Stimulated activated naive CD8-positive, alpha-beta T cell treated with anti-CD3 and anti-CD28 coated beads, Interleukin-15, amount 100 ng/mL, for 72 hours (primary cell): Measurements from ENCODE around the gene ZBTB46.

Experiments
- ATAC-seq: fragments of 150-1000 bp; cut with Tn5 transposase; 2 replicates; pipeline ENCODE4 v1.10.0; 2021; ENCODE audit warnings: mild to moderate bottlenecking, moderate library complexity
- DNase-seq, 2 donors: peaks; one replicate each; pipeline ENCODE4 v3.0.0; 2021 to 2022
- H3K27ac Mint-ChIP-seq, 2 donors: one replicate each; pipeline ENCODE4 v1.8.0; 2022; ENCODE audit warnings: mild to moderate bottlenecking in 2 of 2, mixed read lengths in 2 of 2, moderate library complexity in 2 of 2
- H3K27me3 Mint-ChIP-seq: one replicate; pipeline ENCODE4 v1.8.0; 2022; ENCODE audit warnings: mixed read lengths
- H3K4me1 Mint-ChIP-seq: one replicate; pipeline ENCODE4 v1.8.0; 2022; ENCODE audit warnings: mild to moderate bottlenecking, mixed read lengths
- H3K4me3 Mint-ChIP-seq, 2 donors: one replicate each; pipeline ENCODE4 v1.8.0; 2022; ENCODE audit warnings: mild to moderate bottlenecking in 2 of 2, mixed read lengths in 2 of 2, moderate library complexity in 1 of 2
- H3K9me3 Mint-ChIP-seq, 2 donors: one replicate each; pipeline ENCODE4 v1.8.0; 2022; ENCODE audit warnings: mixed read lengths in 2 of 2

Gene ZBTB46

DNA sequence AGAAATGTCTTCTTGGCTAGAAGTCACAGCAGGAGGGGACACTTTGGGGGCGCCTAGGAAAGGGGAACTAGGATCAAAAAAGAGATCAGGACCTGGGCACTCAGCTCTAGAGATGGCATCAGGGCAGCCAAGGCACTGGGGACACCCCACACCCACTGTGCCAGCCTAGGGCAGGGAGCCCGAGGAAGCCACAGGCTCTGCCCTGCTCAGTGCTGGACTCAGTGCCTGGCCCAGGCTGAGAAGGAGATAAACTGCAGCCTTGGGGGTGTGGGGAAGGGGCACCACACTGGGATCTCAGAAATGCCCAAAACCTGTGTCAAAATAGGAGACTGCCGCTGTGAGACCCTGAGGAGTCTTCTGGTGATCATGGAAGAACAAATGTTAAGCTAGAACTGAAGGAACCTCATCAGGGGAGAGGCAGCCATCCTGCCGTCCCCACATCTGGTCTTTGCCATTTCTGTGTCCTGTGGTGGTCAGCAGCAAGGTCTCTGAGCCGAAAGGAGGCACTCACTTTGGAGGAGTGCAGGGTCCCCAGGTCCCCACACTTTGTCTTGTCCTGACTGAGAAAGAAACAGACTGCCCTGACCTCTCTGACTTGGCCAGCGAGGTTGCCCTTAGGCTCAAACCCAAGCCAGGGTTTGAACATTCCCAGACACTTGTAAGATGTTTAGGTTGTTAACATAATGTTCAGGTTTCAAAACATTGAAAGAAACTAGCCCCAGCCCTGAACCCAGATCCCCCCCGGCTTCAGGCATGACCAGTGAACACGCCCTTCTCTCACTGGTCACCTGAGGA, 125.6 kb downstream of the ZBTB46 start:
- Mint-ChIP-seq H3K27me3 (no peaks in the 10 kb centered on the region), H3K4me3 (peak overlapping the region in 1 of 2 donors; percentile 46), H3K27ac (peak overlapping the region in 1 of 2 donors; percentile 4), H3K4me1 (peaks cover 53% of the 10 kb centered on the region), H3K9me3 (no peaks in the 10 kb centered on the region)
- no peak for DNase-seq
- no peak for ATAC-seq

DNA sequence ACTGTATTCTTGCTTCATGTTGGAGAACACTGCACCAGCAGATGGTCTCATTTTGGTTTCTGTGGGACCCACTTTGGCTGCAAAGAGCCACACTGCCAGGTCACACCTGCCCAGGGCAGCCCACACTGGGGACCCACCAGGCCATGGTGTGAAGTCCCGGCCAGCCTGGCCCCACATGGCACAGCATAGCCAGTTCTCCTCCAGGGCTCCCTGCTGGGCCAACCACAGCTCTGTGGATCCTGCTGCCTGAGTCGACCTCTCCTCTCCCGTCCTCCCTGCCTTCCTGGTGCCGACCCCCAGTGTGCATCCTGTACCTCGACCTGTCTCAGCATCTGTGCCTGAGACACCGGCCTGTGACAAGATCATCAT, 126.3 kb downstream of the ZBTB46 start:
- no peaks in the 10 kb centered on the region for H3K27me3 Mint-ChIP-seq
- DNase-seq (no peak), ATAC-seq (no peak)
- no peak overlapping the region for H3K27ac Mint-ChIP-seq
- H3K9me3 Mint-ChIP-seq, result no peaks in the 10 kb centered on the region
- no peak overlapping the region for H3K4me3 Mint-ChIP-seq
- H3K4me1 Mint-ChIP-seq, result peaks cover 55% of the 10 kb centered on the region

DNA sequence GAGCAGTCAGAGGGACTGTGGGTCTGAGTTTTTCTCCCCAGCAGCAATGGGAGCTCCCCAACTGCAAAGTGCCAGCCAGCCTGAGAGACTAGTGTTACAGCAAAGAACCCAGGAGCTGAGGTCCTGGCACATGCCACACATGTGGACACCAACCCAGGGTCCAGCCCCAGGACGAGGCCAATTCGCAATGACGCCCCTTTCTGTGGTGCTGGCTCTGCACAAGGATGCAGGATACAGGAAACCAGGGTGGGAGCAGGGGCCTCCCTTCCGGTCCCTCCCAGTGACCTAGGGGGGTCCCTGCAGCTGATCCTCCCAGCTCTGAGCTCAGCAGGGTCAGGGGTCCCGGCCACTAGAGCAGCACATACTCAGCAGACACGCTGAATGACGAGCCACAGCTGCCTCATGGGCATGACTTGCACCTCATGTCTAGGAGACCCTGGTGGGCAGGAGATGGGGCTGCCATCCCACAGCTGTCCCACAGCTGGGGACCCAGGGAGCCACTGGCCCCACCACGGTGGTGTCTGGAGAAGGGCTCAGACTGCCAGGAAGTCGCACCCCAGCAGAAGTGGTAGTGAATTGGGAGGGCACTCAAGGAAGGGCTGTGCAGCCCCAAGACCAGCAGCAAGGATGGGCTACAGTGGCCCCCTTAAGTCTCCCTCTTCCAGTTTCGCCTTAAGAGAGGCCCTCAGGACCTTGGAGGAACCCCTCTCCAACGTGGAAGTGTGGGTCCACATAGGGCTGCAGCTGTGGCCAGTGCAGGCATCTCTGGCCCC, 126.9 kb downstream of the ZBTB46 start:
- Mint-ChIP-seq H3K4me1 (peaks cover 55% of the 10 kb centered on the region), H3K27ac (peak overlapping the region in 1 of 2 donors; percentile 67), H3K27me3 (no peaks in the 10 kb centered on the region), H3K4me3 (no peak overlapping the region), H3K9me3 (no peaks in the 10 kb centered on the region)
- ATAC-seq (no peak), DNase-seq (no peak)

DNA sequence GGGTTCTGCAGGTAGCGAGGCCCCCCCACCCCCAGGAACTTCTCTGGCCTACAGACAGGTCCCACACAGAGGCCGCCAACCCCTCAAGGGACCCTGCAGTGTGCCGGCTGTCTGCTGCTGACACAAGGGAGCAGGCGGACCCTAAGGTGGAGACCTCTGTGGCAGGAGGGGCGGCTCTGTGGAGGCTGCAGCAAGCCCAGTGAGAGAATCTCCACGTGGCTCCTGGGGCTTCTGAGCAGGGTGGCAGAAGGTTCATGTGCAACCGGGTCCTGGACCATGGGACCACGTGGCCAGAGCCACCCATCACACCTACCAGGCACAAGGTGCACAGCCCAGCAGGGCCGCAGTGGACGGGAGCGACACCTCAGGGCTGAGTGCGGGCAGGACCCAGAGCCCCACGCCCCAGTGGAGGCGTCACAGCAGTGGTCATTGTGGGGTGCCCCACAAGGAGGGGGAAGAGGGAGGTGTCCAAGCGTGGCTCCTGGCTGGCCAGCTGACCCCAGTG, 127.5 kb downstream of the ZBTB46 start:
- ATAC-seq, result no peak
- no peak for DNase-seq
- peak overlapping the region in 1 of 2 donors; percentile 67 for H3K27ac Mint-ChIP-seq
- H3K4me1 Mint-ChIP-seq, result peaks cover 55% of the 10 kb centered on the region
- no peaks in the 10 kb centered on the region for H3K9me3 Mint-ChIP-seq
- H3K27me3 Mint-ChIP-seq, result no peaks in the 10 kb centered on the region
- H3K4me3 Mint-ChIP-seq, result no peak overlapping the region

DNA sequence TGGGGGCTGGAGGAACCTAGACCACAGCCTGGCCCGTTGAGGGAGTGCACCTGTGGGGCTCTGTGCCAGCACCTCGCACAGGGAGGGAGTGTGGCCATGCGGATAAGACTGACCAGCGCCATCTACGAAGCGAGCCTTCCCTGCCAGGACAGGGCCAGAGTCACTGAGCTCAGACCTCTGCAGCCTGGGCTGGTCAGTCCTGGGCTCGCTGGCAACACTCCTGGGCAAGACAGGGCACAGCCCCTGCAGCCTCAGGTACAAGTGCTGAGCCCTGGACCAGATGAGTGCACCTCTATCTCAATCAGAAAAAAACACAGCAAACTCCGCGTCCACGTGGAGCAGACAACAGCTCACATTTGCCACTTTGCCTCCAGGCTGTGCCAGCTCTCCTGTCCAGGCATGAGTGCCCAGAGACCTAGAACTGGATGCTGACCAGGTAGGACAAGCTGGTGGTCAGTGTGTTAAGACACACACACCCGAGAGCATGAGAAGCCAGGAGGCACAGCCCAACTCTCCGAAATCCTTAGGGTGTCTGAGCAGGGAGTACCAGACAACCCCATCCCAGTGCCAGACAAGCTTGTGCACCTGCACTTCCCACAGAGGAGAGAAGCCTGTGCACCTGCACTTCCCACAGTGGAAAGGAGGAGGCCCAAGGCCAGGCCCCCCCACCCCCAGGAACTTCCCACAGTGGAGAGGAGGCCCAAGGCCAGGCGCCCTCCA, 128.2 kb downstream of the ZBTB46 start:
- H3K27ac Mint-ChIP-seq, result no peak overlapping the region
- H3K27me3 Mint-ChIP-seq, result no peaks in the 10 kb centered on the region
- no peak for ATAC-seq
- no peaks in the 10 kb centered on the region for H3K9me3 Mint-ChIP-seq
- no peak for DNase-seq
- no peak overlapping the region for H3K4me3 Mint-ChIP-seq
- H3K4me1 Mint-ChIP-seq, result peaks cover 56% of the 10 kb centered on the region

DNA sequence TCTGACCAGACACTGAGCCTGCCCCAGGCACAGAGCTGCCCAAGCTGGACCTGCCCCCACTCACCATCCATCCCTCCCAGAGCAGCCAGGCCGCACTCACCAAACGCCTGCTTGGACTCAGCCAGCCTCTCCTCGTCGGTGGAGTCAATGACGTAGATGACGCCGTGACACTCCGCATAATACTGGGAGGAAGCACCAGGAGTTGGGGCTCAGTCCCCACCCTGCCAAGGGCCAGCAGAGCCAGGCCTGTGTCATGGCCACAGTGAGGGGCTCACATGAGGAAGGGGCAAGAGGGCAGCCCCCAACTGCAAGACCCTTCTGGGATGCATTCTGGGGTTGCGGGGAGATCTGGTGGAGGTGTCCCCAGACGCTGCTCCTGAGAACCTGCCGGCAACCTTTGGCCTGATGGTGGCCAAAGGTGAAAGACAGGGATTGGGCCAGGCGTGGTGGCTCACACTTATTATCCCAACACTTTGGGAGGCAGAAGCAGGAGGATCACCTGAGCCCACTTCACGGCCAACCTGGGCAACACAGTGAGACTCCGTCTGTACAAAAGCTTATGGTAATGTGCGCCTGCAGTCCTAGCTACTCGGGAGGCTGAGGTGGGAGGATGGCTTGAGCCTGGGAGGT, 128.9 kb downstream of the ZBTB46 start:
- no peak overlapping the region for H3K4me3 Mint-ChIP-seq

DNA sequence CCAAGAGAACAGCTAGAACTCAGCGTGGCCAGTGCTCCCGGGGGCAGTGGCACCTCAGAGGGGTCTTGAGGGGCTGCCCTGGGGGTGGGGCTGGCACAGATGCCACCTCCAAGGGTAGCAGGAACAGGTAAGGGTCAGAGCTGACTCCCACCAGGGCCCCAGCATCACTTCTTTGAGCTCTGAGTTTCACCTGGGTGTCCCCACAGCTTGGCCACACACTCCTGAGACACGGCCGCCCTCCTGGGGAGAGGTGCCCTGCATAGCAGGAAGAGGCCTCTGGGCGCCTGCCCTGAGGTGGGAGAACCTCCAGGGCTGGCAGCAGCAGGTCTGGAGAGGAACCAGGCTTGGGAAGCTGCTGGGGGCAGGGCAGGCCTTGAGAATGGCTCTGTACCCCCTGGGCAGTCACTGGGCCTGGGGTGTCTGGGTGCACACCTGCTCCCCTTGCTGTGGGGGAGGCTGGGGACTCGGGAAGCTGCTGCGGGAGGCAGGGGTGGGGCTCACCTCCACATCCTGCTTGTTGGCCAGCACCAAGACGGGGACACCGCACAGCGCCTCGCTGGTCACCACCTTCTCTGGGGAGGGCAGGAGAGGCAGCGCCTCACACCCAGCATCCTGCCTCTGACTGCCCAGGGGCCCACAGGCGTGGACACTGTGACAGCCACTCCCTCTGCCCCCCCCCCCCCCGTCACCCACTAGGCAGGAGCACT, 129.6 kb downstream of the ZBTB46 start:
- Mint-ChIP-seq H3K9me3 (no peaks in the 10 kb centered on the region), H3K27ac (peak overlapping the region in 1 of 2 donors; percentile 27), H3K4me3 (no peak overlapping the region), H3K4me1 (peaks cover 67% of the 10 kb centered on the region), H3K27me3 (no peaks in the 10 kb centered on the region)
- ATAC-seq, result no peak
- peak in 1 of 2 donors; percentile 12 for DNase-seq

More for the DNA sequence above, 128.9 kb downstream of the ZBTB46 start:
- DNase-seq (no peak), ATAC-seq (no peak)
- H3K4me1 Mint-ChIP-seq, result peaks cover 64% of the 10 kb centered on the region
- H3K27ac Mint-ChIP-seq, result peak overlapping the region in 1 of 2 donors; percentile 61
- no peaks in the 10 kb centered on the region for H3K27me3 Mint-ChIP-seq
- H3K9me3 Mint-ChIP-seq, result no peaks in the 10 kb centered on the region

DNA sequence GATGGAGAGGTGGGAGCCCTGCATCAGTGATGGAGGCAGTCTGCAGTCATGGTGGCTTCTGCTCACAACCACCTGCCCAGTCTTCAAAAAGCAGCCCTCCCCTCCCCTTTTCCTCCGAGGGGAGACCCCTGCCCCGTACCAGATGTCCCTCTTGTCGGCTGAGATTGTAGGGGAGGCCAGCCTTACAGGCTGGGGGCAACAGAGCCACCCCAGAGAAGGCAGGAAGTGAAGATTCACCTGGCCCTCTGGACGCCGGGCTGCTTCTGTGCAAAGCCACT, 130.1 kb downstream of the ZBTB46 start:
- Mint-ChIP-seq H3K4me1 (peaks cover 67% of the 10 kb centered on the region), H3K4me3 (no peak overlapping the region), H3K27ac (no peak overlapping the region), H3K9me3 (no peaks in the 10 kb centered on the region), H3K27me3 (no peaks in the 10 kb centered on the region)
- no peak for DNase-seq
- ATAC-seq, result no peak

DNA sequence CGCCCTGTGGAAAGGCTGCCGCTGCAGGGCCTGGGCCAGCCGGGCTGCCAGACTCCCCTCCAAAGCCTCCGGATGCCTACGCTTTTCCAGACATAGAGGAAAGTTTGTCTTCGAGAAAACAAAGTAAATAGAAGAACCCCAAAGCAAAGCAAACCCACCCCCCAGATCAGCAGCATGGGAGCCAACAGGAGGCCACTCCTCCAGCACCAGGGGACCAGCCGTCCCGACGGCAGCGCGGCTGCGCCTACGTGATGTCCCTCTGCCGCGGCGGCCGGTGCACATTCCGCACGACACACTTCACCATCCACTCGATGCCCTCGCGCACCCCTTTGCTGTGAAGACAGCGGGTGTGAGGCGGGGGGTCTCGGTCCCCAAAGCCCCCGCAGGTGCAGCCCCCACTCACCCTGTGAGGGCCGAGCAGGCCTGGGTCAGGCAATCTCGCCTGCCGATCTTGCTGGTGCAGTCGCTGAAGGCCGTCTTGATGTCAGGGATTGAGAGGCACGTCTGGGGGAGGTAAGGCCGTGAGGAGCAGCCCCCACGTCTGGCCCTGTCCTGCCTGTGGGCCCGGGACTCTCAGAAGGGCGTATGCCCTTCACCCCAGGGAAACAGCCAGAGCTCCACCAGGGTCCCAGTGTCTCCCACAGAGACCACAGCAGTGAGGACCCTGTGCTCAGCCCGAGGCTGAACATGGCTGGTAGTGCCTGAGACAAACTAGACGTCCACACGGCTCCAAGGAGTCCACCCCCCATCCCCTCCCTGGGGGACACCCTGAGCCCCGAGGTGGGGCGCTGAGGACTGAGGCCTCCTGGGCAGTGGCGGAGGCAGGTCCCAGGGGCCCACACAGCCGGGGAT, 130.6 kb downstream of the ZBTB46 start:
- Mint-ChIP-seq H3K27ac (peak overlapping the region in 1 of 2 donors; percentile 95), H3K27me3 (no peaks in the 10 kb centered on the region)

DNA sequence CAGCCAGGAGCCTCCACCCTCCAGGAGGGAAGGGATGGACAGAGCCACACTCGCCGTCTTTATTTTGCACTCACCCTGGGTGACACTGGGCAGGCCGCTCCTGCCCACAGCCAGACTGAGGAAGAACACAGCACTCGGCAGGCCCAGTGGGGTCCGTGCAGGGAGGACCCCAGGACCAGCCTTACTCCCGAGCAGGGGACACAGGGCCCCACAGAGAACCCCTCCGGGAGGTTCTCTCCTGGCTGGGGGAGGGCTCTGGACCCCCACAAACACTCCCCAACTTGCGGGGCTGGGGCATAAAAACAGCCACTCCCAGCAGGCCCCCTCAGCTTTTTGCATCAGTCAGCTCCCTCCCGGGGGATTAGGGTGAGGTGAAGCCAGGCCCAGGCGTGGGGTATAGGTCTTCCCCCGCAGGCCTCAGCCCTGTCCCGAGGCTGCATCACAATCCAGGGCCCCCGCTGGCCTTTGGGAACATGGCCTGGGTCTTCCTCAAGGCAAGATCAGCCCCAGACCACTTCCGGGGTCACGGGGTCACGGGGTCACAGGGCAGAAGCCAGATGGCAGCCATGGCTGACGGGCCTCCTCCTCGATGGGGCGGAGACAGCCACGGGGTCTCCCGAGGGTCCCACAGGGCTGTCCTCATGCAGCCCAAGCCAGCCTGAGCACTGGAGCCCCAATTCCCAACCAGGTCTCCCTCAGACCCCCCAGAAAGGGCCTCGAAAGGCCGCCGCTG, 131.4 kb downstream of the ZBTB46 start:
- peak overlapping the region in 1 of 2 donors; percentile 95 for H3K27ac Mint-ChIP-seq
- ATAC-seq (peak; percentile 8), DNase-seq (no peak)
- H3K27me3 Mint-ChIP-seq, result no peaks in the 10 kb centered on the region
- H3K9me3 Mint-ChIP-seq, result no peaks in the 10 kb centered on the region
- peak overlapping the region in 1 of 2 donors; percentile 70 for H3K4me3 Mint-ChIP-seq
- H3K4me1 Mint-ChIP-seq, result peaks cover 56% of the 10 kb centered on the region

More for the DNA sequence above, 130.6 kb downstream of the ZBTB46 start:
- H3K4me3 Mint-ChIP-seq, result peak overlapping the region in 1 of 2 donors; percentile 21
- ATAC-seq (peak; percentile 9), DNase-seq (peak in 1 of 2 donors; percentile 16)
- H3K9me3 Mint-ChIP-seq, result no peaks in the 10 kb centered on the region
- H3K4me1 Mint-ChIP-seq, result peaks cover 64% of the 10 kb centered on the region

DNA sequence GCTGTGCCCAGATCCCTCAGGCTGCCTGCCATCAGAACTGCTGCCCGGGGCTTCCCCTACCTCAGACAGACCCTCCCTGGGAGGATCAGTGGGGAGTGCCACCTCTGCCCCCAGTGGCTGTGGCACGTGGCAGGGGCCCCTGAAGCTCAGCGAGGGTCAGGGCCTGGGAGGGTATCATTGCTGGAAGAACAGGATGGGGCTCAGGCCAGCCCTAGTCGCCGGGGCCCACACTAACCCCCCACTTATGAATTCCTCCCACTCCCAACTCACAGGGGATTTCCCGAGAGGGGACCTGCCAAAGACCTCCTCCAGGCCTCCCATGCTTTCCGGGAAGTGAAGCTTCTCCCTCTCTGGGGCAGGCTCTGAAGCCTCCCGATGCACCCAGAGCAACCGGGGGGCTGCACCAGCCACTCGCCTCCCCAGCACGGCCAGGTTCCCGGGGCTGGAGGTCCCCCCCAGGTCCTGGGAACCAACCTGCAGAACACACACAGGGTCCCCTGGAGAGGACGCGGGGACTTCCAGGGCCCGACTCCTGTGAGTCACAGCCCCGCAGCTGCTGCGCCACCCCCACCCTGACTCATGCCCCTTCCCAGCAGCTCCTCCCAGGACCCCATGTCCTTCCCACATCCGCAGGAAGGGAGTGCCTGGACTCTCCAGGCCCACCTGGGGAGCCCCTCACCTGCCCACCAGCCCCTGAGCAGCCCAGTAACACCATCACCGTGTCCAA, 132.2 kb downstream of the ZBTB46 start:
- Mint-ChIP-seq H3K4me1 (peaks cover 55% of the 10 kb centered on the region), H3K27ac (peak overlapping the region in 1 of 2 donors; percentile 95), H3K27me3 (no peaks in the 10 kb centered on the region)

DNA sequence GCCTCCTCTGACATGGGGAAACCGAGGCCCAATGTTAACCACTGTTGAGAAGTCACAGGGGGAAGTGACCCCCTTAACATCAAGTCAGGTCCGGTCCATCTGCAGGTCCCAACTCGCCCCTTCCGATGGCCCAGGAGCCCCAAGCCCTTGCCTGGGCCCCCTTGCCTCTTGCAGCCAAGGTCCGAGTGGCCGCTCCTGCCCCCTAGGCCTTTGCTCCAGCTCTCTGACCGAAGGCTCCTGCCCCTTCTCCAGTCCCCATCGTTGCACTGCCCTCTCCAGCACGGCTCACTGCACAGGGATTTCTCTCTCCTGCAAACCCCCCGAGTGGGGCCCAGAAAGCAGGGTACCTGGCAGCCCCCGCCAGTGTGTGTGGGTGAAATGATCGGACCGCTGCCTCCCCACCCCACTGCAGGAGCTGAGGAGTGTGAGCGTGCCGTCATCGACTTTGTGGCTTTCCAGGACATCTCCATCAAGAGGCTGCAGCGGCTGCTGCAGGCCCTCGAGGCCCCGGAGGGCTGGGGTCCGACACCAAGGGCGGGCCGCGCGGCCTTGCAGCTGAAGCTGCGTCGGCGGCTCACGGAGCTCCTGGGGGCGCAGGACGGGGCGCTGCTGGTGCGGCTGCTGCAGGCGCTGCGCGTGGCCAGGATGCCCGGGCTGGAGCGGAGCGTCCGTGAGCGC, 133.1 kb downstream of the ZBTB46 start:
- Mint-ChIP-seq H3K4me3 (peak overlapping the region in 1 of 2 donors; percentile 57), H3K27ac (peak overlapping the region; percentile 57 to 93), H3K27me3 (no peaks in the 10 kb centered on the region), H3K4me1 (peaks cover 56% of the 10 kb centered on the region), H3K9me3 (no peaks in the 10 kb centered on the region)
- ATAC-seq, result no peak
- DNase-seq, result peak in 1 of 2 donors; percentile 12

More for the DNA sequence above, 132.2 kb downstream of the ZBTB46 start:
- ATAC-seq (peak; percentile 45), DNase-seq (peak in 1 of 2 donors; percentile 44)
- Mint-ChIP-seq H3K4me3 (peak overlapping the region in 1 of 2 donors; percentile 70), H3K9me3 (no peaks in the 10 kb centered on the region)
